Panc1 (cell line): ENCODE results near the gene GDF10.

ENCODE experiments used
- POLR2AphosphoS5 ChIP-seq: IDR thresholded peaks from 2 replicates; pipeline ENCODE4 v1.6.1; 2012; ENCODE audit warnings: mild to moderate bottlenecking, low read depth, low read length, moderate library complexity
- TF ChIP-seq, protein P1 (sequence below): fragments of 450-650 bp; IDR thresholded peaks from 2 replicates; pipeline ENCODE4 v1.5.1; 2017; ENCODE audit warnings: mild to moderate bottlenecking

DNA sequence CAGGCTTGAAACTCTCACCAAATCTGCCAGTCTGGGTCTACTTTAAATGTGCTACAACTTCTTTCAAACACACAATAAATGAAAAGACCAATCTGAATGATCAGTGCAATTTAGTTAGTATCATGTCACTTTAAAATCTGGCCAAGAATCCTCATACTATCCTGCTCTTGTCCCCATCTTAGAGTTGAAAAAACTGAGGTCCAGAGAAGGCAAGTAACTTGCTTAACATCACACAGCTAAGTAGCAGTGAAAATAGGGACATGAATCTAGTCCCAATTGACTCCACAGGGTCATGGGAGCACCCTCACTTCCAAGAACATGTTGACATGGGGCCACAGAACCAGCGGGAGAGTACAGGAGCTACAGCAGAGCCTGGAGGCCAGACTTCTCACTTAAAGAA, 3.1 kb upstream of the GDF10 start:
- TF ChIP-seq, protein P1, sequence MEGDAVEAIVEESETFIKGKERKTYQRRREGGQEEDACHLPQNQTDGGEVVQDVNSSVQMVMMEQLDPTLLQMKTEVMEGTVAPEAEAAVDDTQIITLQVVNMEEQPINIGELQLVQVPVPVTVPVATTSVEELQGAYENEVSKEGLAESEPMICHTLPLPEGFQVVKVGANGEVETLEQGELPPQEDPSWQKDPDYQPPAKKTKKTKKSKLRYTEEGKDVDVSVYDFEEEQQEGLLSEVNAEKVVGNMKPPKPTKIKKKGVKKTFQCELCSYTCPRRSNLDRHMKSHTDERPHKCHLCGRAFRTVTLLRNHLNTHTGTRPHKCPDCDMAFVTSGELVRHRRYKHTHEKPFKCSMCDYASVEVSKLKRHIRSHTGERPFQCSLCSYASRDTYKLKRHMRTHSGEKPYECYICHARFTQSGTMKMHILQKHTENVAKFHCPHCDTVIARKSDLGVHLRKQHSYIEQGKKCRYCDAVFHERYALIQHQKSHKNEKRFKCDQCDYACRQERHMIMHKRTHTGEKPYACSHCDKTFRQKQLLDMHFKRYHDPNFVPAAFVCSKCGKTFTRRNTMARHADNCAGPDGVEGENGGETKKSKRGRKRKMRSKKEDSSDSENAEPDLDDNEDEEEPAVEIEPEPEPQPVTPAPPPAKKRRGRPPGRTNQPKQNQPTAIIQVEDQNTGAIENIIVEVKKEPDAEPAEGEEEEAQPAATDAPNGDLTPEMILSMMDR: no peak
- TF ChIP-seq POLR2AphosphoS5: no peak
